Measurements from ENCODE around the gene RNF213.

GRCh38 chr17:80438806-80439205 lies 178.2 kb downstream of the RNF213 start:
- TF ChIP-seq CTCF (IDR thresholded peaks at IDR 0.05) (no peak), POLR2A (IDR thresholded peaks at IDR 0.05) (no peak)
